C4-2B (cell line): ENCODE measurements around the gene PHLDA2.

ENCODE experiments used
- ZFX ChIP-seq: fragments of 450-650 bp; IDR thresholded peaks from 2 replicates; pipeline ENCODE4 v1.6.1; 2017
- TF ChIP-seq, protein P1 (sequence below): fragments of 450-650 bp; conservative IDR thresholded peaks from 2 replicates; pipeline ENCODE4 v1.5.1; 2017; ENCODE audit warnings: mild to moderate bottlenecking

- TF ChIP-seq, protein P1, sequence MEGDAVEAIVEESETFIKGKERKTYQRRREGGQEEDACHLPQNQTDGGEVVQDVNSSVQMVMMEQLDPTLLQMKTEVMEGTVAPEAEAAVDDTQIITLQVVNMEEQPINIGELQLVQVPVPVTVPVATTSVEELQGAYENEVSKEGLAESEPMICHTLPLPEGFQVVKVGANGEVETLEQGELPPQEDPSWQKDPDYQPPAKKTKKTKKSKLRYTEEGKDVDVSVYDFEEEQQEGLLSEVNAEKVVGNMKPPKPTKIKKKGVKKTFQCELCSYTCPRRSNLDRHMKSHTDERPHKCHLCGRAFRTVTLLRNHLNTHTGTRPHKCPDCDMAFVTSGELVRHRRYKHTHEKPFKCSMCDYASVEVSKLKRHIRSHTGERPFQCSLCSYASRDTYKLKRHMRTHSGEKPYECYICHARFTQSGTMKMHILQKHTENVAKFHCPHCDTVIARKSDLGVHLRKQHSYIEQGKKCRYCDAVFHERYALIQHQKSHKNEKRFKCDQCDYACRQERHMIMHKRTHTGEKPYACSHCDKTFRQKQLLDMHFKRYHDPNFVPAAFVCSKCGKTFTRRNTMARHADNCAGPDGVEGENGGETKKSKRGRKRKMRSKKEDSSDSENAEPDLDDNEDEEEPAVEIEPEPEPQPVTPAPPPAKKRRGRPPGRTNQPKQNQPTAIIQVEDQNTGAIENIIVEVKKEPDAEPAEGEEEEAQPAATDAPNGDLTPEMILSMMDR = no peak
- no peak for TF ChIP-seq ZFX
Observed at GRCh38 chr11:2899080-2899783, 30.0 kb downstream of the PHLDA2 start.
